HEK293 (cell line): Measurements from ENCODE around the gene SS18L1.

ENCODE experiments used
- CTCF ChIA-PET: fragments of 350-600 bp; formaldehyde crosslinking; extraction: SDS; loops from one replicate; lab custom pipeline; 2021; ENCODE audit warnings: antibody characterized with exemption; lab: Yijun Ruan, JAX
- POLR2A ChIA-PET: fragments of 300-600 bp; formaldehyde crosslinking; extraction: SDS; loops from one replicate; lab custom pipeline; 2020; ENCODE audit warnings: antibody characterized with exemption, inconsistent platforms; lab: Yijun Ruan, JAX
- H3K27ac ChIP-seq: fragments of 200-500 bp; sonication (Bioruptor generic); 2 replicates; pipeline ENCODE4 v1.5.1; 2014; ENCODE audit warnings: low read depth, low read length, control low read depth, inconsistent platforms; ENCODE audit errors: extremely low read depth
- H3K36me3 ChIP-seq, 2 experiments: fragments of 200-500 bp in 1 of 2; sonication (Bioruptor generic) in 1 of 2; 1 replicate in 1 of 2; 2 replicates in 1 of 2; pipeline ENCODE4 v1.5.1; 2014 to 2017; ENCODE audit warnings: inconsistent platforms in 2 of 2, low read length in 2 of 2; ENCODE audit not compliant: control insufficient read depth in 2 of 2, insufficient read depth in 1 of 2
- H3K4me1 ChIP-seq: fragments of 200-500 bp; sonication (Bioruptor generic); 2 replicates; pipeline ENCODE4 v1.5.1; 2014; ENCODE audit warnings: mild to moderate bottlenecking, low read length, inconsistent platforms; ENCODE audit not compliant: control insufficient read depth, insufficient read depth
- H3K4me3 ChIP-seq: 2 replicates; pipeline ENCODE4 v1.5.1; 2011; ENCODE audit warnings: low read depth, mild to moderate bottlenecking, control low read depth, low read length, moderate library complexity
- H3K9me3 ChIP-seq: fragments of 200-500 bp; sonication (Bioruptor generic); 2 replicates; pipeline ENCODE4 v1.5.1; 2014; ENCODE audit warnings: low read depth, low read length, inconsistent platforms; ENCODE audit not compliant: control insufficient read depth, insufficient read depth
- EGR2 ChIP-seq: fragments of 450-650 bp; formaldehyde crosslinking; IDR thresholded peaks from 2 replicates; pipeline ENCODE4 v1.5.1; 2016; ENCODE audit warnings: low read depth, missing biosample characterization, missing genetic modification characterization
- GLIS1 ChIP-seq: fragments of 450-650 bp; formaldehyde crosslinking; IDR thresholded peaks from 2 replicates; pipeline ENCODE4 v1.5.1; 2016; ENCODE audit warnings: missing biosample characterization, missing genetic modification characterization
- MYNN ChIP-seq: fragments of 450-650 bp; formaldehyde crosslinking; IDR thresholded peaks from 2 replicates; pipeline ENCODE4 v1.5.1; 2016; ENCODE audit warnings: missing biosample characterization, missing genetic modification characterization, borderline replicate concordance
- PATZ1 ChIP-seq: fragments of 450-650 bp; formaldehyde crosslinking; IDR thresholded peaks from 2 replicates; pipeline ENCODE4 v1.5.1; 2016; ENCODE audit warnings: missing biosample characterization, missing genetic modification characterization
- SETDB1 ChIP-seq: IDR thresholded peaks from one replicate; pipeline ENCODE4 v1.6.1; 2017; ENCODE audit warnings: mild to moderate bottlenecking, low read length, moderate library complexity, mixed read lengths; ENCODE audit not compliant: insufficient read length
- SP3 ChIP-seq: fragments of 450-650 bp; formaldehyde crosslinking; IDR thresholded peaks from 2 replicates; pipeline ENCODE4 v1.5.1; 2016; ENCODE audit warnings: missing biosample characterization, missing genetic modification characterization
- ZEB2 ChIP-seq: fragments of 450-650 bp; formaldehyde crosslinking; IDR thresholded peaks from 2 replicates; pipeline ENCODE4 v1.5.1; 2016; ENCODE audit warnings: missing biosample characterization, missing genetic modification characterization
- ZNF157 ChIP-seq: fragments of 450-650 bp; formaldehyde crosslinking; IDR thresholded peaks from 2 replicates; pipeline ENCODE4 v1.5.1; 2016; ENCODE audit warnings: missing biosample characterization, missing genetic modification characterization
- ZNF335 ChIP-seq: fragments of 450-650 bp; formaldehyde crosslinking; conservative IDR thresholded peaks from 2 replicates; pipeline ENCODE4 v1.5.1; 2016; ENCODE audit warnings: missing biosample characterization, missing genetic modification characterization
- ZNF391 ChIP-seq: fragments of 450-650 bp; formaldehyde crosslinking; IDR thresholded peaks from 2 replicates; pipeline ENCODE4 v1.5.1; 2016; ENCODE audit warnings: low read depth, missing biosample characterization, missing genetic modification characterization, borderline replicate concordance
- ZNF404 ChIP-seq: fragments of 450-650 bp; formaldehyde crosslinking; IDR thresholded peaks from 2 replicates; pipeline ENCODE4 v1.5.1; 2017; ENCODE audit warnings: missing biosample characterization, missing genetic modification characterization
- ZNF423 ChIP-seq: fragments of 450-650 bp; formaldehyde crosslinking; IDR thresholded peaks from 2 replicates; pipeline ENCODE4 v1.5.1; 2016; ENCODE audit warnings: missing biosample characterization, missing genetic modification characterization
- ZNF561 ChIP-seq: fragments of 450-650 bp; IDR thresholded peaks from 2 replicates; pipeline ENCODE4 v1.5.1; 2018; ENCODE audit warnings: missing biosample characterization, missing genetic modification characterization, borderline replicate concordance
- ZNF645 ChIP-seq: fragments of 450-650 bp; formaldehyde crosslinking; IDR thresholded peaks from 2 replicates; pipeline ENCODE4; 2016; ENCODE audit warnings: missing biosample characterization, missing genetic modification characterization
- ZNF692 ChIP-seq: fragments of 450-650 bp; formaldehyde crosslinking; IDR thresholded peaks from 2 replicates; pipeline ENCODE4 v1.5.1; 2016; ENCODE audit warnings: missing biosample characterization, missing genetic modification characterization
- ZNF747 ChIP-seq: fragments of 450-650 bp; formaldehyde crosslinking; IDR thresholded peaks from 2 replicates; pipeline ENCODE4 v1.5.1; 2016; ENCODE audit warnings: missing biosample characterization, missing genetic modification characterization
- ZNF843 ChIP-seq: fragments of 450-650 bp; formaldehyde crosslinking; IDR thresholded peaks from 2 replicates; pipeline ENCODE4 v1.5.1; 2016; ENCODE audit warnings: missing biosample characterization, missing genetic modification characterization
- TF ChIP-seq, protein P1 (sequence below): fragments of 450-650 bp; formaldehyde crosslinking; optimal IDR thresholded peaks from 2 replicates; pipeline ENCODE3; 2016; ENCODE audit warnings: missing biosample characterization, mild to moderate bottlenecking, missing genetic modification characterization

SS18L1 gene

GRCh38 chr20:62143957-62144825 is 622 bp downstream of the SS18L1 start (continued):
- TF ChIP-seq ZNF692 (tag by site-specific recombination) (0 out of 2 replicates have a peak, but pooled peaks have one; percentile 26), ZNF561 (0 out of 2 replicates have a peak, but pooled peaks have one; percentile 39), SP3 (peak; percentile 33; the same call in 1 of the 2 replicates), ZNF645 (tag by site-specific recombination) (no peak), ZEB2 (peak; percentile 72; the same call in 1 of the 2 replicates), GLIS1 (0 out of 2 replicates have a peak, but pooled peaks have one; percentile 28), ZNF391 (0 out of 2 replicates have a peak, but pooled peaks have one; percentile 16), ZNF335 (tag by site-specific recombination) (peak; percentile 91), PATZ1 (tag by site-specific recombination) (peak; percentile 61), ZNF404 (tag by site-specific recombination) (no peak), ZNF843 (tag by site-specific recombination) (0 out of 2 replicates have a peak, but pooled peaks have one; percentile 30), ZNF423 (no peak), SETDB1 (no peak), EGR2 (0 out of 2 replicates have a peak, but pooled peaks have one; percentile 19), ZNF747 (tag by site-specific recombination) (no peak)
- TF ChIP-seq, protein P1, sequence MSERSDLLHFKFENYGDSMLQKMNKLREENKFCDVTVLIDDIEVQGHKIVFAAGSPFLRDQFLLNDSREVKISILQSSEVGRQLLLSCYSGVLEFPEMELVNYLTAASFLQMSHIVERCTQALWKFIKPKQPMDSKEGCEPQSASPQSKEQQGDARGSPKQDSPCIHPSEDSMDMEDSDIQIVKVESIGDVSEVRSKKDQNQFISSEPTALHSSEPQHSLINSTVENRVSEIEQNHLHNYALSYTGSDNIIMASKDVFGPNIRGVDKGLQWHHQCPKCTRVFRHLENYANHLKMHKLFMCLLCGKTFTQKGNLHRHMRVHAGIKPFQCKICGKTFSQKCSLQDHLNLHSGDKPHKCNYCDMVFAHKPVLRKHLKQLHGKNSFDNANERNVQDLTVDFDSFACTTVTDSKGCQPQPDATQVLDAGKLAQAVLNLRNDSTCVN (tag by site-specific recombination): peak; percentile 94

DNA sequence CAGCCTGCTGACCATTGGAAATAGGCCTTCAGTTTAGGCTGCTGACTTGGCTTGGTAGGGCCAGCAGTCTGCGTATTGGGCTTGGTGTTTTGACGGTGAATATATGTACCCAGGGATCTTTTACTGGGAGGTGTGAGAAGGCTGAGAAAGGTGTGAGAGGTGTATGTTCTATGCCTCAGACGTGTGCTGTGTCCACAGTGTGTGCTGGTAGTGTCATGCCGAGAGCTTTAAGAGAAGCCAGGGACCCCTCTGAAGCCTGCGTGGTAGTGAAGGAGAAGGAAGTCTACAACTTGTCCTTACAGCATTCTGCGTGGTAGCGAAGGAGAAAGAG is 2.1 kb downstream of the SS18L1 start:
- POLR2A ChIA-PET: no interaction called here

More for the DNA sequence above, 2.1 kb downstream of the SS18L1 start:
- Histone ChIP-seq H3K9me3 (no peaks in the 10 kb centered on the region), H3K4me3 (no peak overlapping the region), H3K36me3 (peaks cover 0 to 25% of the 10 kb centered on the region in 2 experiments; a peak in 2 of 3 replicates), H3K4me1 (no peaks in the 10 kb centered on the region), H3K27ac (no peak overlapping the region)
- CTCF ChIA-PET: interaction anchor here (0.5 to 2.3 kb wide), 5 partner anchors 10 to 334 kb away, joined by 3 to 9 read pairs (median 3); no protein-coding TSS in a partner anchor
- TF ChIP-seq MYNN (tag by site-specific recombination): no peak
- peak; percentile 86 for TF ChIP-seq ZNF157 (tag by site-specific recombination)
